DMS114 treated with DMSO at 0.1 percent for 48 hours (cell line): ENCODE measurements around the gene TTLL4.

Experiments
- DNase-seq: peaks from one replicate; lab custom pipeline; 2025; ENCODE audit not compliant: unreplicated experiment; lab: John Stamatoyannopoulos, UW

The TTLL4 gene

DNA sequence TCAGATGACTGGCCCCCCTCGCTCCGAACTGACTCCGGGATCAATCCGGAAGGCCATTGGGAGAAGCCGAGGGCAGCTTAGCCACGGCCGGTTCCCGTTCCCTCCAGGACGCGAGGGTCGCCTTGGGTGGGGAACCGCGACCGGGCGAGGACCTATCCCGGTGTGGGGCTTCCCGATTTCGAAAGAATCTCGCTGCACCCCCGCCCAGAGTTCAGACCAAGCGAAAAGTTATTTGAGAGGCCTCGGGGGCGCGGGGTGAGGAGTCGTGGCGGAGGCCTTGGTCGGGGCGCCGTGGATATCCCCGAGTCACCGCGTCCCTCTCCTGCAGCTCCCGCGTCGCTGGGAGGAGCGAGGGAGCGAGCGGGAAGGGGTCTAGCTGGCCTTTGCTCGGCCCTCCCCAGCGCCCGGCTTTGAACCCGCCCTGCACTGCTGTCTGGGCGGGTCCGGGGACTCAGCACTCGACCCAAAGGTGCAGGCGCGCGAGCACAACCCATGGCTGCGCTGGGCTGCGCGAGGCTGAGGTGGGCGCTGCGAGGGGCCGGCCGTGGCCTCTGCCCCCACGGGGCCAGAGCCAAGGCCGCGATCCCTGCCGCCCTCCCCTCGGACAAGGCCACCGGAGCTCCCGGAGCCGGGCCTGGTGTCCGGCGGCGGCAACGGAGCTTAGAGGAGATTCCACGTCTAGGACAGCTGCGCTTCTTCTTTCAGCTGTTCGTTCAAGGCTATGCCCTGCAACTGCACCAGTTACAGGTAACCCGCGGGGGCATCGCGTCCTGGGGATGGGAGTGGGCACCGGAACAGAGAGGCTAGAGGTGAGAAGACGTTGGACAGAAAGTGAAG, 71.3 kb downstream of the TTLL4 start, which contains the start of gene CYP27A1:
Gene CYP27A1 (plus strand): TSS at position 457 of the 837 bp plus-strand sequence. CDS start 36 bp downstream, at position 493.
- DNase-seq: no peak

DNA sequence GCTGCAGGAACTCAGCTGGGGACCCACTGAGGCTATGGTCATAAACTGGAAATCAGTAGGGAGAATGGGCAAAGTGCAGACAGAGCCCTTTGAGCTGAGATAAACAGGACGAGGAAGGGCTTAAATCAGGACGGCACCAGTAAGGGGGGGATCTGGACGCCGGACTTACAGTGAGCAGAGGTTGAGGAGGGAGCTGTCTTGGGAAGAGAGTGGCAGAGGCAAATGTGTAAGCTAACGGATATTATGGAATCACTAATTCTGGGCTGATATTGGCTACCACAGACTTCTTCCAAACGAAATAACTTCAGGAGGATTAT, 71.9 kb downstream of the TTLL4 start:
- no peak for DNase-seq

- no peak for DNase-seq
Observed at GRCh38 chr2:218783688-218784087, 73.1 kb downstream of the TTLL4 start.

DNA sequence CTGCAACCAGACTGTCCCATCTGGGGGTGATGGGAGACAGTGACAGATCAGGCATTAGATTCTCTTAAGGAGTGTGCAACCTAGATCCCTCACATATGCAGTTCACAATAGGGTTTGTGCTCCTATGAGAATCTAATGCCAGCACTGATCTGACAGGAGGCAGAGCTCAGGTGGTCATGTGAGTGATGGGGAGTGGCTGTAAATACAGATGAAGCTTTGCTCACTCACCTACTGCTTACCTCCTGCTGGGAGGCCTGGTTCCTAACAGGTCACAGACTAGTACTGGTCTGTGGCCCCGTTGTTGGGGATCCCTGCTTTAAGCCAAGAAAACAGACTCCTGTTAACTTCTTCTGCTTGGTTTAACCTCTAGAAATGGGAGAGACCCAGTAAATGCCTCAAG, 74.5 kb downstream of the TTLL4 start:
- no peak for DNase-seq

- no peak for DNase-seq
Observed at GRCh38 chr2:218786133-218786532, 75.5 kb downstream of the TTLL4 start.

DNA sequence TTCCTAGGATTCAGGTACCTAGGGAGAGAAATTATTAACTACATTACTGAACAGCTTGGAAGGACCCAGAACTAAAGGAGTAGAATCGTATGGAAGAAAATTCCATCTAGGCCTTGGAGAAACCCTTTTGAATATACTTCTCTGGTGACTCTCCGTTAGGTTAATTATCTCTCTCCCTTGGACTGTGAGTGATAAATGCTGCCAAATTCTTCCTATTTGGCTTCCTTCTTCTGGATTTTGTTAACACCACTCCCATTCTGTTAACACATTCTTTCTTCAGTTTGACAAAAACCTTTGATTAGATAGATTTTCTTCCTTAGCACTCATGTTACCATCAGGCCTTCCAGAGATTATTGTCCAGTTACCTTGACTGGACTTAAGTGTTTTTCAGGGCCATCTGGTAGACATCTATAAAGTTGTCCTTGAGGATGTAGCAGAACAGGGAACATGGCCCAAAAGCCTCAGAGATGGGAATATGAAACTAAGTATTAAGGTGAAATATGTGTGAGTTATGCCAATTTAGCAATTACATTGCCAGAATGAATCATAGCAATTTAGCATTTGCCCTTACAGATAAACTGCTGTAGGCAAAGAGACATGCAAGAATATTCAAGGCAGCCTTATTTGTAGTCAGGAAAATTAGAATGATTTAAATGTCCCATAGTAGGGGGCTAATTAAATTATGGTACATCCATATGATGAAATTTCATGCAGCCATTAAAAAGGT, 78.1 kb downstream of the TTLL4 start:
- no peak for DNase-seq

GRCh38 chr2:218792433-218792832, 81.8 kb downstream of the TTLL4 start:
- DNase-seq: no peak

DNA sequence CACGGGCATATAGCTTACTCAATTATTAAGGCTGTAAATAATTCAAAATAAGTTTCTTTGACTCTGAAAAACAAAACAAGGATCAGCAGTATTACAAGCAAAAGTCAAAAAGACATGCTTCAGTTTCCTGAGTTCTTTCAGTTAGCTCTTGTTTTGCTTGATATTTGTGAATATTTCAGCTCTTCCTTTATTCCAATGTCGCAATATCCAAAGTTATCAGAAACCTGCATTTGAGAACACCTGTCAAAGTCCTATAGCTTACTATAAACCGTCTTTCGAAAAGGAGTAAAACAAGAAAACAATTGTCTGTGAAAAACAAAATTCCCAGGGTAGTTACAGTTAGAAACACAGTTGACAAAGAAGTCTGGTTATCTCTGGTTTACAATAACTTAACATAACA, 86.1 kb downstream of the TTLL4 start:
- DNase-seq: no peak

DNA sequence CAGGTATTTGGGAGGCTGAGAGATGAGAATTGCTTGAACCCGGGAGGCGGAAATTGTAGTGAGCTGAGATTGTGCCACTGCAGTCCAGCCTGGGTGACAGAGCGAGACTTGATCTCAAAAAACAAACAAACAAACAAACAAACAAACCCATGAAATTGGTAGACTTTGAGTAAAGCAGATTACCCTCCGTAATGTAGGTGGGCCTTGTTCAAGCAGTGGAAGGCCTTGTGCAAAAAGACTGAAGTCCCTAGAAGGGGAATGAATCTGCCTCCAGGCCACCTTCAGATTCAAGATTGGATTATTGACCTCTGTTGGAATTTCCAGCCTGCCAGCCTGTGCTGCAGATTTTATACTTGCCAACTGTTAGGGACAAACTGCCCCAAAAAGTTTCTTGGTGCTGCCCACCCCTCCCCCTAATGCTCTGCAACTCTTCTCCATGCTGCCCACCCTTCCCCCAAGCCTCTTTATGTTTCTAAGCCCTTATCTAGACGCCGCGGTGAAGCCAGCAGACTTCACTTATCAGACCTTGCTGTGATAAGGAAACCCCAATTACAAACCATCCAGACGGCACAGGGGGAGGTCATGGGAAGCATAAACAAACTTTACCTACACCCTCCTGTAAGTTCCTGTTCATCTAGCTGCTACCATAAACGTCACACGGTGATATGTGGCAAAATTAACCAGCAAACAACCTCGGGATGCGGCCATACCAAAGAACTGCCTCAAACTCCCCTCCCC, 88.3 kb downstream of the TTLL4 start:
- DNase-seq: no peak

- no peak for DNase-seq
Observed at GRCh38 chr2:218799990-218800389, 89.4 kb downstream of the TTLL4 start.

DNA sequence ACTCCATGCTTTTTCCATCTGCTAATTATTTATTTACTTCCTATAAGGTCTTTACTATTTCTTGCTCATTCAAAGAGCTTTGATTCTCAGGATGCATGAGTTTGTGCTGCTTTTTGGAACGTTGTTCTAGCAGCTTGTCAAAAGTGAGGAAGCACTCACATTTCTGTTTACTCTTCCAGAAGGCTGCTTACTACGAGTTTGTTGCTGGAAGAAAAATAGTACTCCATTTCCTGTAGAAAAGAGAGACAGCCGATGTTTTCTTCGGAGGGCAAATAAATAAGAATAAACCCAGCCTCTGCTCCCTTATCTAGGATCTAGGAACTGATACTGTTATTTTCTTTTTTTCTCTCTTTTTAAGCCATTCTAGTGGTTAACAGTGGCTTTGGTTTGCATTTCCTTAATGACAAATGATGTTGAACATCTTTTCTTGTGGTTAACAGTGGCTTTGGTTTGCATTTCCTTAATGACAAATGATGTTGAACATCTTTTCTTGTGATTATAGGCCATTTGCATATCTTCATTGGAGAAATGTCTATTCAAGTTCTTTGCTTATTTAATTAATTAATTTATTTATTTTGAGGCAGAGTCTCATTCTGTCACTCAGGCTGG, 91.9 kb downstream of the TTLL4 start:
- no peak for DNase-seq

- no peak for DNase-seq
Observed at GRCh38 chr2:218804817-218805216, 94.2 kb downstream of the TTLL4 start.
